Vagina (tissue), 2 donors: ENCODE measurements around the gene TMEM106C.

Source experiments
- CTCF ChIP-seq, 3 experiments: fragments of 450-650 bp in 2 of 3; fragments of 200-600 bp in 1 of 3; sonication (generic) in 1 of 3; IDR thresholded peaks; one replicate each; pipeline ENCODE4 v1.5.1; 2017 to 2019; ENCODE audit warnings: antibody characterized with exemption in 3 of 3, mild to moderate bottlenecking in 2 of 3, moderate library complexity in 2 of 3
- POLR2A ChIP-seq, 2 donors: fragments of 450-650 bp; IDR thresholded peaks; one replicate each; pipeline ENCODE4 v1.6.1; 2017; ENCODE audit warnings: antibody characterized with exemption in 2 of 2, mild to moderate bottlenecking in 2 of 2, moderate library complexity in 2 of 2

GRCh38 chr12:47980779-47981495 is 17.5 kb downstream of the TMEM106C start:
- TF ChIP-seq CTCF (IDR thresholded peaks at IDR 0.05) (no peak), POLR2A (IDR thresholded peaks at IDR 0.05) (no peak)
